Upper lobe of left lung (tissue), 6 donors: Measurements from ENCODE around the gene C11orf65. TPM values are rescaled to one million over a fixed set of nuclear protein-coding genes. Genes with fewer than 3 reads are reported as not detected.
A peak's percentile ranks its signal among the peaks of the same experiment; 100 is the strongest.

Experiments used
- ATAC-seq, 2 donors: fragments of 200-7000 bp; cut with Tn5 transposase; one replicate each; pipeline ENCODE4 v1.9.1; 2022; ENCODE audit warnings: mild to moderate bottlenecking in 2 of 2, moderate library complexity in 2 of 2; ENCODE audit not compliant: low FRiP score in 2 of 2
- DNase-seq, 2 donors: peaks; one replicate each; pipeline ENCODE4 v3.0.0-alpha.2; 2019 to 2020
- H3K27ac ChIP-seq, 4 donors: fragments of 200-600 bp; sonication (generic); one replicate each; pipeline ENCODE4 v1.5.1; 2016 to 2019
- H3K27me3 ChIP-seq, 4 donors: fragments of 200-600 bp; sonication (generic); one replicate each; pipeline ENCODE4 v1.5.1; 2017 to 2019
- H3K36me3 ChIP-seq, 4 donors: fragments of 200-600 bp; sonication (generic); one replicate each; pipeline ENCODE4 v1.5.1; 2016 to 2019
- H3K4me1 ChIP-seq, 4 donors: fragments of 200-600 bp; sonication (generic); one replicate each; pipeline ENCODE4 v1.5.1; 2018 to 2019
- H3K4me3 ChIP-seq, 4 donors: fragments of 200-600 bp; sonication (generic); one replicate each; pipeline ENCODE4 v1.5.1; 2017 to 2019; ENCODE audit warnings: mild to moderate bottlenecking in 2 of 4, moderate library complexity in 1 of 4
- H3K9me3 ChIP-seq, 4 donors: fragments of 200-600 bp; sonication (generic); one replicate each; pipeline ENCODE4 v1.5.1; 2018 to 2019
- EP300 ChIP-seq, 4 donors: sonication (generic); formaldehyde crosslinking; IDR thresholded peaks; one replicate each; pipeline ENCODE4 v1.5.1; 2017; ENCODE audit warnings: antibody characterized with exemption in 4 of 4, control low read depth in 2 of 4
- POLR2A ChIP-seq, 4 donors: fragments of 450-650 bp; IDR thresholded peaks; one replicate each; pipeline ENCODE4 v1.5.1; 2016 to 2017; ENCODE audit warnings: antibody characterized with exemption in 4 of 4, mild to moderate bottlenecking in 2 of 4
- POLR2AphosphoS5 ChIP-seq, 2 donors: sonication (generic); formaldehyde crosslinking; IDR thresholded peaks; one replicate each; pipeline ENCODE4 v1.5.1; 2017; ENCODE audit warnings: antibody characterized with exemption in 2 of 2
- WGBS, 2 donors: methylation state at CpG; one replicate each; pipeline ENCODE4 v1.1.5; 2017 to 2018; 5-methylcytosine and 5-hydroxymethylcytosine counted together
- total RNA-seq, 6 donors: library from RNA; depleted of rRNA in 4 of 6; stranded (reverse); fragments of >200 nt in 4 of 6; gene quantifications; one replicate each; pipeline versions ENCODE4 v1.1.0 to v1.2.1, GENCODE V29; 2016 to 2021
- TF ChIP-seq, protein P1 (sequence below), 6 experiments: fragments of 450-650 bp in 4 of 6; fragments of 200-600 bp in 2 of 6; sonication (generic) in 2 of 6; IDR thresholded peaks; one replicate each; pipeline ENCODE4 v1.5.1; 2016 to 2019; ENCODE audit warnings: antibody characterized with exemption in 6 of 6
- donor health status: DM: no; HTN: no; CAD: no; lungs with moderate emphysema.
- donor health status: DM: no; HTN: yes; CAD: no; lungs with severe emphysema.

Gene C11orf65, protein sequence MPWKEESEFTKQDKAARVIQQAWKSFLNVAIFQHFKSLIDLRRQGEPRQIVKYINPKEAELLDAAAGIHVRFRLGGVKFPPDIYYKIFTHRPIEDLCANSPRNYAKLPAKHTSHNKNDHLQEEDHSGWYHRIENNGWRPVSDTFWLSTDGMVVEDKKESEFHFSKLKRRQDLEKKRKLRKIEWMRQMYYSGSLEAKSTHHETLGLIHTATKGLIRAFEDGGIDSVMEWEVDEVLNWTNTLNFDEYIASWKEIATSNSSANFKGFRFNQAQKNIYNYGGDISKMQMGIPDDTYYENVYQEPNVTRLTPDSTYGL
- 1 to 10 TPM in 3 of 6 donors, under 1 TPM in 2, not detected in 1; 0.17 to 2.3 (median 1.1) TPM for total RNA-seq

DNA sequence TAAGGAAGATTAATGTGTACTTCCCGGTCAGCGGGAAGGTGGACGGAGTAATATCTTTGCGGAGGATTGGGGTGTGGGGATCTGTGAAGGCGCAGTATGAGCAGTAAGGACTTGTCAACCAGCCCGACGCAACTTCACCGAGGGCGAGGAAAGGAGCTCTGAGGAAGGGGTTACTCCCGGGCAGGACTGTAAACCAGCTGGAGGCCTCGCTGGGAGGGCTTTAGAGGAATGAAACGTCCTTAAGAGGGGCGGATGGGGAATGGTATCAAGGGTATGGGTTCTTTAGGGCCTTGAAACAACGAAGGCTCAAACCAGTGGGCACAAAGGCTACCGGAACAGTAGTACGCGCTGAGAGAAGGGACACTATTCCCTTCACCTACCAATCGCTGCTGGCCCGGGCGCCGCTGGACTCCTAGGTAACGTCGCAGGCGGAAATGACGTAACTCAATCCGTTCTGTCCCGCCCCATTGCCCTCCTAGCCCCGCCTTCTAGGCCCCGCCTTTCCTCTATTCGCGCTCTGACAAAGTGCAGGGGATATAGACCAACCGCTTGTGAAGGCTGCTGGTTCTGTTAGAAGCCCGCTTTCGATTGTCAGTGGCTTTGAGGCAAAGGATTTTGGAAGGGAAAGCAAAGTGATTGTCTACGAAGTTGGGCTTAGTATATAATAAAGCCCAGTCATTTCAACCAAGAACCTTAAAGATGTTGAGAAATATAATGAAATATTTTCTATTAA is at the start of gene C11orf65:
Gene C11orf65 (minus strand): TSS at position 439 of the 733 bp plus-strand sequence. CDS start 5,970 bp downstream, outside the sequence.
- Histone ChIP-seq H3K4me1 (peaks cover 0 to 9% (median 4%) of the 10 kb centered on the region in 4 donors), H3K36me3 (no peaks in the 10 kb centered on the region), H3K27me3 (no peaks in the 10 kb centered on the region), H3K9me3 (no peaks in the 10 kb centered on the region), H3K27ac (peak within 1 kb of the TSS; percentile 96 to 99 (median 98)), H3K4me3 (peak within 1 kb of the TSS; percentile 36 to 62 (median 60))
- DNase-seq (peak; percentile 93 to 98), ATAC-seq (peak; percentile 100)
- TF ChIP-seq POLR2A (IDR thresholded peaks at IDR 0.05) (peak; percentile 68 to 99 (median 97)), EP300 (IDR thresholded peaks at IDR 0.05) (peak in 1 of 4 donors; percentile 23), POLR2AphosphoS5 (IDR thresholded peaks at IDR 0.05) (peak; percentile 97 to 98)
- TF ChIP-seq, protein P1, sequence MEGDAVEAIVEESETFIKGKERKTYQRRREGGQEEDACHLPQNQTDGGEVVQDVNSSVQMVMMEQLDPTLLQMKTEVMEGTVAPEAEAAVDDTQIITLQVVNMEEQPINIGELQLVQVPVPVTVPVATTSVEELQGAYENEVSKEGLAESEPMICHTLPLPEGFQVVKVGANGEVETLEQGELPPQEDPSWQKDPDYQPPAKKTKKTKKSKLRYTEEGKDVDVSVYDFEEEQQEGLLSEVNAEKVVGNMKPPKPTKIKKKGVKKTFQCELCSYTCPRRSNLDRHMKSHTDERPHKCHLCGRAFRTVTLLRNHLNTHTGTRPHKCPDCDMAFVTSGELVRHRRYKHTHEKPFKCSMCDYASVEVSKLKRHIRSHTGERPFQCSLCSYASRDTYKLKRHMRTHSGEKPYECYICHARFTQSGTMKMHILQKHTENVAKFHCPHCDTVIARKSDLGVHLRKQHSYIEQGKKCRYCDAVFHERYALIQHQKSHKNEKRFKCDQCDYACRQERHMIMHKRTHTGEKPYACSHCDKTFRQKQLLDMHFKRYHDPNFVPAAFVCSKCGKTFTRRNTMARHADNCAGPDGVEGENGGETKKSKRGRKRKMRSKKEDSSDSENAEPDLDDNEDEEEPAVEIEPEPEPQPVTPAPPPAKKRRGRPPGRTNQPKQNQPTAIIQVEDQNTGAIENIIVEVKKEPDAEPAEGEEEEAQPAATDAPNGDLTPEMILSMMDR (IDR thresholded peaks at IDR 0.05), result peak in 2 of 6 experiments; percentile 3 to 8
- 0% methylated on average over 32 to 35 of the region's 35 CpGs for WGBS, 2 donors

DNA sequence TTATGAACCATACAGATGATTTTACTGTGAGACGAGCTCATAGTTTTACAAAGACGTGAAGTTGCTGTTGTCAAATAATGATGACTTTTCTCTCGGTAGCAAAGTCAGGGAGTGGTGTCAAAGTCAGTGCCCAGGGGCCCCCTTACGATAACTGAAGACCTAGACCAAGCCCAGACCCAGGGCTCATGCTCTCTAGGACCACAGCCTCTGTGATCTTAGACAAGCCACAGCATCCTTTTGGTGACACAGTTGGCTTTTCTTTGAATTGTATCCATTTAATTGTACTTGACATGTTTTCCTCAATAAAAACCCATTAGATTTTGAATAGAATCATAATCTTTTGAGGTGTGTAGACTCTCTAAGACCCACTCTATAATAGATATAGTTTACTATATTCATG is 48.8 kb upstream of the C11orf65 start:
- WGBS, 2 donors, result 94 to 95% methylated on average over 4 of the region's 4 CpGs
- no peaks in the 10 kb centered on the region for H3K4me1 ChIP-seq
- DNase-seq, result no peak
- H3K27me3 ChIP-seq, result no peaks in the 10 kb centered on the region
- TF ChIP-seq POLR2A (IDR thresholded peaks at IDR 0.05) (no peak), POLR2AphosphoS5 (IDR thresholded peaks at IDR 0.05) (no peak), EP300 (IDR thresholded peaks at IDR 0.05) (no peak)
- TF ChIP-seq, protein P1 (IDR thresholded peaks at IDR 0.05), result no peak
- H3K9me3 ChIP-seq, result no peaks in the 10 kb centered on the region
- ATAC-seq, result no peak
- peaks cover 6 to 40% (median 11%) of the 10 kb centered on the region in 4 donors for H3K36me3 ChIP-seq
- H3K27ac ChIP-seq, result no peak overlapping the region
- no peak overlapping the region for H3K4me3 ChIP-seq

DNA sequence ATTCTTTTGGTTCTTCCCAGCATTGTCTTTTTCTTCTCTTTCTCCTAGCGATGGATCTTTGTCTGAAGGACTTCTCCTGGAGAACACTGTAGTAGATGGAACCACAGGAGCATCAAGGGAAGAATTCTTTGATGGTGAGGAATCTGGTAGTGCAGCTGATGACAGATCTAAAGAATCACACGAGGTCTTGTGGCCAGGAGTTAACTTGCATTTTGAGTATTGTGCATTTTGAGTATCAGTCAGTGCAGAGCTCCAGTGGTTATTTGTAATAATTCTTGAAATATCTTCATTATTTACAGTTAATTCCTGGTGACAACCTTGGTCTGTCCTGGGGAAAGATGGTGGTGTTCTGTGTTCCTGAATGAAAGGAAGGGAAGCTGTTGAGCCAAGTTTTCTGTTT is 45.4 kb upstream of the C11orf65 start:
- no peaks in the 10 kb centered on the region for H3K27me3 ChIP-seq
- no peaks in the 10 kb centered on the region for H3K4me1 ChIP-seq
- ATAC-seq (no peak), DNase-seq (no peak)
- no peak overlapping the region for H3K4me3 ChIP-seq
- H3K27ac ChIP-seq, result no peak overlapping the region
- no peaks in the 10 kb centered on the region for H3K9me3 ChIP-seq
- TF ChIP-seq POLR2A (IDR thresholded peaks at IDR 0.05) (no peak), EP300 (IDR thresholded peaks at IDR 0.05) (no peak), POLR2AphosphoS5 (IDR thresholded peaks at IDR 0.05) (no peak)
- TF ChIP-seq, protein P1 (IDR thresholded peaks at IDR 0.05), result no peak
- peaks cover 4 to 40% (median 11%) of the 10 kb centered on the region in 4 donors for H3K36me3 ChIP-seq
- 80 to 100% methylated on average over 2 of the region's 2 CpGs for WGBS, 2 donors

DNA sequence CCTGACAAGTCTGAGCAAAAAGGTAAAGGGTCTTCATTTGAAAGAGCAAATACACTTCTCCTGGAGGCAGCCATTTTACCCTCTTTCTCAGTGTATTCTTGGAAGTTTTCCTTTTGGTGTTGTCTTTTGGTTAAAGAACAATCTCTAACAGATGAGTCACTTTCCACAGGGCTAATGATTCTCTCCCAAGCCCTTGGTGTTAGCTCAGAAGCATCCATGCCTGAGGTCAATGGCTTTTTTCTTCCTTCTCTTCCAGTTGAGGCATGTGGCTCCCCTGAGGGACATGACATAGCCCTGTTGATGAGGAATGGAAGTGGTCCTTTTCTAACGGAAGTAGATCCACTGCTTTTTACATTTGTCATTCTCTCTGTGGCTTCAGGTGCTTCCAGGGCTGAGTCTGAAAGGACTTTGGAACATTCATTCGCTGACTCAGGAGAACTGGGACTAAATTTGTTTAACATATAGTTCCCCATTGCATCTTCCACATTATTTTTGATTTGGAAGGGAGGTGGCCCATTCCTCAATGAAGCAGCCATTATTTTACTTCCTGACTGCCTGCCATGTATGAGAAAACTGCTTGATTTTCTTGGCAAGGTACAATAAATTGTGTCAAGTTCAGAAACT is 44.6 kb upstream of the C11orf65 start:
- no peak for ATAC-seq

More for the DNA sequence above, 44.6 kb upstream of the C11orf65 start:
- Histone ChIP-seq H3K27ac (no peak overlapping the region), H3K36me3 (peaks cover 0 to 34% (median 11%) of the 10 kb centered on the region in 4 donors), H3K9me3 (no peaks in the 10 kb centered on the region), H3K27me3 (no peaks in the 10 kb centered on the region), H3K4me3 (no peak overlapping the region), H3K4me1 (no peaks in the 10 kb centered on the region)
- no peak for TF ChIP-seq POLR2A (IDR thresholded peaks at IDR 0.05)
- TF ChIP-seq POLR2AphosphoS5 (IDR thresholded peaks at IDR 0.05), result no peak
- no peak for TF ChIP-seq EP300 (IDR thresholded peaks at IDR 0.05)
- TF ChIP-seq, protein P1 (IDR thresholded peaks at IDR 0.05), result no peak
- no peak for DNase-seq
- 89 to 100% methylated on average over 2 of the region's 2 CpGs for WGBS, 2 donors
